ENCODE measurements around the gene ADAM23.
"Not testable (repeated sequence)": the region's sequence is repeated elsewhere in the genome, so short reads cannot be mapped to it uniquely, and the experiment has no call there.

The ADAM23 gene

GRCh38 chr2:206442833-206443734, at the start of gene ADAM23:
TSS of gene ADAM23 (plus strand) at chr2:206443532. CDS start at chr2:206443867, 335 bp downstream.
- peak; percentile 72 for DNase-seq

- DNase-seq: no peak
Observed at GRCh38 chr2:206396211-206396610, 47.1 kb upstream of the ADAM23 start.

GRCh38 chr2:206402956-206403569, 40.3 kb upstream of the ADAM23 start:
- DNase-seq: not testable (repeated sequence)

GRCh38 chr2:206408323-206409320, 34.7 kb upstream of the ADAM23 start:
- no peak for DNase-seq

GRCh38 chr2:206410714-206411113, 32.6 kb upstream of the ADAM23 start:
- DNase-seq: no peak

- DNase-seq: no peak
Observed at GRCh38 chr2:206415618-206416243, 27.6 kb upstream of the ADAM23 start.

- no peak for DNase-seq
Observed at GRCh38 chr2:206418968-206419367, 24.4 kb upstream of the ADAM23 start.

GRCh38 chr2:206420721-206421120, 22.6 kb upstream of the ADAM23 start:
- no peak for DNase-seq

- no peak for DNase-seq
Observed at GRCh38 chr2:206422493-206422892, 20.8 kb upstream of the ADAM23 start.

GRCh38 chr2:206423147-206423546, 20.2 kb upstream of the ADAM23 start:
- no peak for DNase-seq

- DNase-seq: no peak
Observed at GRCh38 chr2:206424134-206424533, 19.2 kb upstream of the ADAM23 start.

- DNase-seq: no peak
Observed at GRCh38 chr2:206428783-206429182, 14.5 kb upstream of the ADAM23 start.

- no peak for DNase-seq
Observed at GRCh38 chr2:206430452-206430851, 12.9 kb upstream of the ADAM23 start.

GRCh38 chr2:206431439-206431838, 11.9 kb upstream of the ADAM23 start:
- no peak for DNase-seq

- DNase-seq: no peak
Observed at GRCh38 chr2:206432193-206433082, 10.9 kb upstream of the ADAM23 start.

- DNase-seq: no peak
Observed at GRCh38 chr2:206433190-206433589, 10.1 kb upstream of the ADAM23 start.

GRCh38 chr2:206433686-206434085, 9.6 kb upstream of the ADAM23 start:
- no peak for DNase-seq

- no peak for DNase-seq
Observed at GRCh38 chr2:206435742-206436141, 7.6 kb upstream of the ADAM23 start.

- DNase-seq: no peak
Observed at GRCh38 chr2:206438196-206438724, 5.1 kb upstream of the ADAM23 start.

- no peak for DNase-seq
Observed at GRCh38 chr2:206442474-206442832, 879 bp upstream of the ADAM23 start.
